B cell (primary cell): ENCODE data around the gene PHF12. TPM values are rescaled to one million over a fixed set of nuclear protein-coding genes. Genes with fewer than 3 reads are reported as not detected.

Experiments
- ATAC-seq: fragments of 200-7000 bp; cut with Tn5 transposase; one replicate; pipeline ENCODE4 v1.10.0; 2021; ENCODE audit warnings: low read depth, mild to moderate bottlenecking, moderate number of reproducible peaks, moderate library complexity
- CTCF ChIA-PET: fragments of 350-600 bp; sonication (Branson Sonifier 250); formaldehyde crosslinking; loops from one replicate; lab custom pipeline; 2021; ENCODE audit warnings: antibody characterized with exemption, inconsistent platforms; lab: Charles Lee
- POLR2A ChIA-PET: fragments of 350-600 bp; sonication (Branson Sonifier 250); formaldehyde crosslinking; loops from one replicate; lab custom pipeline; 2021; ENCODE audit warnings: antibody characterized with exemption; lab: Charles Lee
- DNase-seq: peaks from one replicate; pipeline ENCODE4 v3.0.0; 2013
- H2AFZ ChIP-seq: 2 replicates; pipeline ENCODE4 v1.6.1; 2012; ENCODE audit warnings: mild to moderate bottlenecking, low read depth, low read length; ENCODE audit not compliant: insufficient read depth, poor library complexity, severe bottlenecking
- H3K27ac ChIP-seq, 2 donors: 1 replicate in 1 of 2; 2 replicates in 1 of 2; pipeline ENCODE4 v1.5.1; 2012 to 2013; ENCODE audit warnings: low read length in 2 of 2, mild to moderate bottlenecking in 2 of 2, moderate library complexity in 1 of 2
- H3K27me3 ChIP-seq, 4 experiments: fragments of 200-600 bp in 1 of 4; sonication (generic) in 1 of 4; replicated peaks in 1 of 4; 1 replicate in 2 of 4; 2 replicates in 2 of 4; pipeline versions ENCODE4 v1.6.1 to v1.7.0; 2013 to 2016; ENCODE audit warnings: low read length in 3 of 4, mild to moderate bottlenecking in 2 of 4, mixed read lengths in 1 of 4, moderate library complexity in 1 of 4; ENCODE audit not compliant: insufficient read depth in 4 of 4, control insufficient read depth in 3 of 4; ENCODE audit errors: control extremely low read depth in 1 of 4
- H3K36me3 ChIP-seq, 2 experiments: replicated peaks in 1 of 2; 1 replicate in 1 of 2; 2 replicates in 1 of 2; pipeline versions ENCODE4 v1.6.1 to v1.7.1; 2013; ENCODE audit warnings: low read length in 1 of 2; ENCODE audit not compliant: insufficient read depth in 2 of 2, control insufficient read depth in 1 of 2; ENCODE audit errors: control extremely low read depth in 1 of 2, extremely low read depth in 1 of 2
- H3K4me1 ChIP-seq, 2 donors: fragments of 200-600 bp in 1 of 2; sonication (generic) in 1 of 2; 1 replicate in 1 of 2; 2 replicates in 1 of 2; pipeline versions ENCODE4 v1.5.1 to v1.6.1; 2013 to 2017; ENCODE audit warnings: low read length in 2 of 2; ENCODE audit not compliant: control insufficient read depth in 2 of 2, insufficient read depth in 2 of 2
- H3K4me2 ChIP-seq: replicated peaks from 2 replicates; pipeline ENCODE3; 2012; ENCODE audit warnings: mild to moderate bottlenecking, low read depth, low read length; ENCODE audit not compliant: poor library complexity, severe bottlenecking
- H3K4me3 ChIP-seq, 5 experiments: fragments of 200-600 bp in 1 of 5; sonication (generic) in 1 of 5; 1 replicate in 3 of 5; 2 replicates in 2 of 5; pipeline versions ENCODE4 v1.5.1 to v1.7.0; 2011 to 2016; ENCODE audit warnings: low read length in 4 of 5, mild to moderate bottlenecking in 4 of 5, low read depth in 2 of 5, control low read depth in 1 of 5, moderate library complexity in 1 of 5; ENCODE audit not compliant: insufficient read depth in 1 of 5; ENCODE audit errors: control extremely low read depth in 1 of 5, extremely low read depth in 1 of 5
- H3K79me2 ChIP-seq: fragments of 200-600 bp; sonication (generic); one replicate; pipeline ENCODE4 v1.6.0; 2016; ENCODE audit warnings: low read length; ENCODE audit not compliant: control insufficient read depth, insufficient read depth
- H3K9ac ChIP-seq: fragments of 200-600 bp; sonication (generic); 2 replicates; pipeline ENCODE4 v1.6.1; 2017; ENCODE audit warnings: mild to moderate bottlenecking, low read length, moderate library complexity
- H3K9me3 ChIP-seq, 3 donors: one replicate each; pipeline versions ENCODE4 v1.6.1 to v1.7.1; 2013; ENCODE audit warnings: low read length in 2 of 3; ENCODE audit not compliant: control insufficient read depth in 2 of 3, insufficient read depth in 1 of 3; ENCODE audit errors: control extremely low read depth in 1 of 3
- H4K20me1 ChIP-seq: 2 replicates; pipeline ENCODE4 v1.6.0; 2012; ENCODE audit warnings: mild to moderate bottlenecking, low read length; ENCODE audit not compliant: insufficient read depth, control insufficient read depth, poor library complexity, severe bottlenecking
- H3K27ac Mint-ChIP-seq: one replicate; pipeline ENCODE4 v1.8.0; 2021; ENCODE audit warnings: mixed read lengths
- H3K27me3 Mint-ChIP-seq: one replicate; pipeline ENCODE4 v1.8.0; 2021; ENCODE audit warnings: mixed read lengths
- H3K4me1 Mint-ChIP-seq: one replicate; pipeline ENCODE4 v1.8.0; 2021; ENCODE audit warnings: mixed read lengths
- H3K4me3 Mint-ChIP-seq: one replicate; pipeline ENCODE4 v1.8.0; 2021; ENCODE audit warnings: mixed read lengths
- H3K9me3 Mint-ChIP-seq: one replicate; pipeline ENCODE4 v1.8.0; 2022; ENCODE audit warnings: mixed read lengths; ENCODE audit not compliant: insufficient read depth
- CTCF ChIP-seq: fragments of 200-600 bp; IDR thresholded peaks from one replicate; pipeline ENCODE4 v1.8.0; 2022; ENCODE audit warnings: antibody characterized with exemption, mild to moderate bottlenecking
- EZH2 ChIP-seq: IDR thresholded peaks from 2 replicates; pipeline ENCODE4 v1.6.1; 2012; ENCODE audit warnings: borderline replicate concordance, low read depth, mild to moderate bottlenecking, moderate library complexity, low read length; ENCODE audit not compliant: insufficient read depth, poor library complexity, severe bottlenecking
- WGBS: methylation state at CpG from one replicate; pipeline ENCODE4 v1.1.5; 2013; ENCODE audit warnings: missing lambda C conversion rate; ENCODE audit not compliant: insufficient coverage; 5-methylcytosine and 5-hydroxymethylcytosine counted together
- intact Hi-C: fragments of 100-400 bp; cut with micrococcal nuclease; formaldehyde crosslinking; loops from one replicate; pipeline ENCODE4 v1.10.0; 2022
- polyA plus RNA-seq: library from polyadenylated mRNA; depleted of rRNA; stranded (reverse); fragments of >200 nt; gene quantifications from 2 replicates; pipeline ENCODE4 v1.2.3, GENCODE V29; 2012
- total RNA-seq, 2 donors: library from RNA; stranded (reverse); fragments of 120-200 nt in 1 of 2; gene quantifications; 1 replicate in 1 of 2; 2 replicates in 1 of 2; pipeline versions ENCODE4 v1.2.3 to v1.2.4, GENCODE V29; 2013 to 2022

PHF12 gene
- total and polyA plus RNA-seq, 2 donors (not counting 1 experiment from before 2014, with no cell fraction given) = 116 to 140 TPM

- Histone ChIP-seq H4K20me1 (no peaks in the 10 kb centered on the region), H3K4me3 (no peak overlapping the region), H2AFZ (no peak overlapping the region), H3K4me1 (peaks cover 8 to 12% of the 10 kb centered on the region in 2 donors), H3K27ac (no peak overlapping the region), H3K9me3 (no peaks in the 10 kb centered on the region), H3K4me2 (no peak overlapping the region), H3K9ac (no peak overlapping the region), H3K27me3 (no peaks in the 10 kb centered on the region), H3K36me3 (no peaks in the 10 kb centered on the region), H3K79me2 (peaks cover 11% of the 10 kb centered on the region)
- Mint-ChIP-seq H3K27me3 (no peaks in the 10 kb centered on the region), H3K9me3 (no peaks in the 10 kb centered on the region), H3K27ac (no peak overlapping the region), H3K4me3 (no peak overlapping the region), H3K4me1 (no peaks in the 10 kb centered on the region)
- ATAC-seq (no peak), DNase-seq (no peak)
- CTCF ChIA-PET = interaction anchor here (2.6 to 3.9 kb wide), 2 partner anchors 10 to 160 kb away, joined by 10 to 14 read pairs; no protein-coding TSS in a partner anchor
- POLR2A ChIA-PET = no interaction called here
- WGBS = over 99% methylated on average over 7 of the region's 7 CpGs
- intact Hi-C loops = loop anchor here (10.0 kb wide), 1 partner anchor 609 kb away; the partner anchor contains the start of genes ABHD15 and TP53I13
- TF ChIP-seq EZH2 = no peak
- TF ChIP-seq CTCF = no peak
These were observed 4.8 kb upstream of the PHF12 start for GRCh38 chr17:28956112-28956511.

GRCh38 chr17:28955408-28955807, 4.1 kb upstream of the PHF12 start:
- Histone ChIP-seq H3K79me2 (peaks cover 15% of the 10 kb centered on the region), H3K9ac (no peak overlapping the region), H4K20me1 (peaks cover 4% of the 10 kb centered on the region), H2AFZ (no peak overlapping the region), H3K4me1 (peaks cover 8 to 12% of the 10 kb centered on the region in 2 donors), H3K27ac (no peak overlapping the region), H3K27me3 (no peaks in the 10 kb centered on the region), H3K4me3 (no peak overlapping the region), H3K9me3 (no peaks in the 10 kb centered on the region), H3K4me2 (no peak overlapping the region), H3K36me3 (no peaks in the 10 kb centered on the region)
- intact Hi-C loops = loop anchor here (10.0 kb wide), 1 partner anchor 609 kb away; the partner anchor contains the start of genes ABHD15 and TP53I13
- CTCF ChIA-PET = interaction anchor here (0.7 to 4.6 kb wide), 5 partner anchors 10 to 192 kb away, joined by 4 to 58 read pairs (median 10); no protein-coding TSS in a partner anchor
- no peak overlapping the region for H3K27ac Mint-ChIP-seq
- ATAC-seq (no peak), DNase-seq (no peak)
- TF ChIP-seq EZH2 (no peak), CTCF (no peak)
- H3K27me3 Mint-ChIP-seq = no peaks in the 10 kb centered on the region
- H3K9me3 Mint-ChIP-seq = no peaks in the 10 kb centered on the region
- no peaks in the 10 kb centered on the region for H3K4me1 Mint-ChIP-seq
- 97% methylated on average over 4 of the region's 5 CpGs for WGBS
- POLR2A ChIA-PET = no interaction called here
- no peak overlapping the region for H3K4me3 Mint-ChIP-seq
